Breast epithelium (tissue), 3 donors: ENCODE measurements around the gene C1orf53.

ENCODE experiments used
- CTCF ChIP-seq, 3 donors: fragments of 450-650 bp; IDR thresholded peaks; one replicate each; pipeline ENCODE4 v1.5.1; 2016 to 2017; ENCODE audit warnings: antibody characterized with exemption in 3 of 3, mild to moderate bottlenecking in 3 of 3, moderate library complexity in 3 of 3
- POLR2A ChIP-seq: fragments of 450-650 bp; IDR thresholded peaks from one replicate; pipeline ENCODE4 v1.6.1; 2016; ENCODE audit warnings: antibody characterized with exemption, mild to moderate bottlenecking, moderate library complexity
- POLR2AphosphoS5 ChIP-seq, 3 donors: sonication (generic); formaldehyde crosslinking; IDR thresholded peaks; one replicate each; pipeline ENCODE4 v1.6.1; 2017; ENCODE audit warnings: antibody characterized with exemption in 3 of 3

DNA sequence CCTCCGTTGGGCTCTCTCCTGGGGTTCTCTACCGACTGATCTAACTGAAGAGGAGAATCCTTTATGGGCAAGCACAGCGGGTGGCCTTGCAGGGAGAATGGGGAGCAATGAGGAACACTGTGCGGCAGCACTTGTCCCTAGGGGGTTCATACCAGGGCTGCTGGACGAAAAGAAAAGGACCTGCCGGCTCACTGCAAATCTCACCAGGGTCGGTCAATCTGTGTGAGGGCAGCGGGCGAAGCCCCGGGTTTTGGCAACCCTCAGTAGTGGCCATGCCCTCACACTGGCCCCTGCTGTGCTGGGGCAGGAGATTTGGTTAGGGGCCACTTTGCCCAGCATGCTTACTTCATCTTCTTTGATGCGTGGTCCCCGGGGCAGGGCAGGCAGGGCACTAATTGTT lies 20.6 kb downstream of the C1orf53 start:
- no peak for TF ChIP-seq POLR2AphosphoS5 (IDR thresholded peaks at IDR 0.05)
- no peak for TF ChIP-seq POLR2A
- TF ChIP-seq CTCF (IDR thresholded peaks at IDR 0.05): no peak
